GM20000 (cell line): ENCODE data around the gene CNTN1.

ENCODE experiments used
- DNase-seq: peaks from one replicate; pipeline ENCODE4 v3.0.0; 2012; ENCODE audit warnings: low spot score
- CTCF ChIP-seq: IDR thresholded peaks from 2 replicates; pipeline ENCODE4 v1.5.1; 2012; ENCODE audit warnings: mild to moderate bottlenecking, control low read depth; ENCODE audit errors: extremely low read depth, missing control alignments

Gene CNTN1

GRCh38 chr12:40971911-40972310, 279.7 kb downstream of the CNTN1 start:
- no peak for TF ChIP-seq CTCF
- no peak for DNase-seq

DNA sequence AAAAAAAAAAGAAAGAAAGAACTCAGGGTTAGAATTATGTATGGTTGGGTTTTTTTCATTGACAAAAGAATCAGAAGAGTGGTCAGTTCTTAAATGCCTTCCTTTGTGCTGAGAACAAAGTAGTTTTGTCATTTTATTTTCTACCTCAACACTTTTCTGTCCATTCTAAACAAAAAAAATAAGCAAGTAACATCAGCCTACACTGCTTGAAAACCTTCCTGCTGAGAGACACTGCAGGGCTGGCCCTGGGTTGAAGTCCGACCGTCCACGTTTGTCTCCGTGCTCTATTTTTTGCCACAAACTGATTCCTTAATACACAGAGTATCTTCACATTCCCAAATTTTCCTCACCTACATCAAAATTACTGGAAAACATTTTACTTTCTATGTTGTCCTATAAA, 284.3 kb downstream of the CNTN1 start:
- DNase-seq: no peak
- no peak for TF ChIP-seq CTCF

DNA sequence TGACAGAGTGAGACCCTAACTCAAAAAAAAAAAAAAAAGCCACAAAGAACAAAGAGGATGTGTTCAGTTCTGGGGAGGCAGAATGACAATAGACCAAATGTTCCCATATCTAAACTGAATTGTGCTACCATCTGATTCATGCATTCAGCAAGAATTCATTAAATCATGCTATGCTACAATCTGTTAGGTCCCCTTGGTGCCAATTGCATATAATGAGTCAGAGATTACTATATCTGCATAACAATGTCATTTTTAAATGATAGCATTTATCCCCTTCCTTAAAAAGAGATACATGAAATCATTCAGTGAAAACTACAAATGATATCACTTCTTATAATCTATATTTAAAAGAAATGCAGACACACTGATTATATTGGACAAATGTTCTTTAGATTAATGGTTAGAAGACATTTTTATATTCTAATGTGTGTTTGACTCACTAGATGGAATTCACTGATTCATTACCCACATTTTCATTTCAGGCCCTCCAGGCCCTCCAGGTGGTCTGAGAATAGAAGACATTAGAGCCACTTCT, 288.3 kb downstream of the CNTN1 start:
- no peak for DNase-seq

DNA sequence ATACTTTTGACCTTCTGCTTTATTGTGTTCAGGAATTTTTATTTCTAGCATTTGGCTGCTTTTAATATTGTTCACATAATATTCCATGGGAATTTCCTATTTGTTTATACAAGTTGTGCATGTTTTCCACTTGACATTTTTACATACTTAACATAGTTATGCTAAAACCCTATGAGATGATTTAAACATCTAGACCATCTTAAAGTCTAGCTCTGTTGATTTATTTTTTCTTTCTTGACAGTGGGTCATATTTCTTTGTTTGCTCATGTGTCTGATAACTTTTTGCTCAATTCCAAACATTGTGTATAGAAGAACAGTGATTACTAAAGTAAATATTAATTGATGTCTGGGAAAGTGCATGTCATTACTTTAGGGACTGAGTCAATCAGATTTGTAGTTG, 293.8 kb downstream of the CNTN1 start:
- DNase-seq: no peak
- TF ChIP-seq CTCF: no peak

More for the DNA sequence above, 288.3 kb downstream of the CNTN1 start:
- TF ChIP-seq CTCF: no peak

GRCh38 chr12:40988355-40988754, 296.1 kb downstream of the CNTN1 start:
- no peak for TF ChIP-seq CTCF

DNA sequence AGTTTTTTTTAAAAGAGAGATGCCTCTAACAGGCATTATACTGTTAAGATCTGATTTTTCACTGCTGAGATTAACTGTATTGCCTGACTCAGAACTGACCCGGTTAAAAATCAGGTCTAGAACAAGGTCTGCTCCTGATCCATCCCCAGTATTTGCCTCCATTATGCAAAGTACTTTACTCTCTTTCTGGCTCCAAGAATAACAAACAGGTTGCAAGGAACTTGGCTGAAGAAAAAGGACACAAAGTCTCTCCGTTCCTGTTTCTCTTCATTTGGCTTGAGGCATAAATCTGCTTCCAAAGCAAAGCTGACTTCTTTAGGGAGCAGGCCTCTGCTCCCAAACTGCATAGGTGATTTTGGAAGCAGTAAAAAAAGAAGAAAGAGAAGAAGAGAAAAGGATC, 296.6 kb downstream of the CNTN1 start:
- TF ChIP-seq CTCF: no peak
- no peak for DNase-seq

More at GRCh38 chr12:40988355-40988754, 296.1 kb downstream of the CNTN1 start:
- DNase-seq: no peak

DNA sequence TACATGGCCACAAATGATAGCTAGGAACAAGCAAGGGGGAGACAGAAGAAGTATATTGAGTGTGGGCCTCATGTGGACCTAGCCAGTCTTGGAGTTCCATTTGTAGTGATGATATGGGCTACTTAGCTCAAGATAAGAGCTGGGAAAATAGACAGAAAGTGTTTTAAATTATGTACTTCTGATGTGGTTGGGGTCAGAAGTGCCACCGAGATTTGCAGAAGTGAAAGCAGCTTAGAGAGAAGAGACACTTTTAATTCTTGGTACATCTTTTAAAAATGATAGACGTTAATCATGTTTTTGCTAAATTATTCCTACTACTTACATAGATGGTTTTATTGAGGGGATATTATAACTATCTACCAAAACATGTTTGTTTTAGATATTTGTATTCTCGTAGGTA, 297.5 kb downstream of the CNTN1 start:
- no peak for TF ChIP-seq CTCF
- DNase-seq: no peak
